NCI-H748 (cell line): ENCODE data around the gene DDX39B.
"Not testable (repeated sequence)": the region's sequence is repeated elsewhere in the genome, so short reads cannot be mapped to it uniquely, and the experiment has no call there.

Source experiments
- DNase-seq: peaks from one replicate; lab custom pipeline; 2025; ENCODE audit not compliant: unreplicated experiment; lab: John Stamatoyannopoulos, UW

Gene DDX39B

GRCh38 chr6:31541658-31542521 lies at the start of gene DDX39B:
Gene DDX39B (minus strand): TSS chr6:31542003. CDS start chr6:31540532, 1,471 bp downstream.
- DNase-seq: peak; percentile 99

- DNase-seq: not testable (repeated sequence)
Measured at GRCh38 chr6:31590691-31591090, 48.9 kb upstream of the DDX39B start.

- DNase-seq: no peak
Measured at GRCh38 chr6:31588871-31589650, 47.3 kb upstream of the DDX39B start.

GRCh38 chr6:31587791-31588777 lies 46.3 kb upstream of the DDX39B start:
- no peak for DNase-seq

GRCh38 chr6:31586599-31587281 lies 44.9 kb upstream of the DDX39B start:
- DNase-seq: no peak

GRCh38 chr6:31586008-31586407 lies 44.2 kb upstream of the DDX39B start, which contains the start of gene LST1:
Gene LST1 (plus strand): TSS chr6:31586277. CDS start chr6:31587300, 1,023 bp downstream.
- DNase-seq: no peak

- DNase-seq: no peak
Measured at GRCh38 chr6:31585491-31585890, 43.7 kb upstream of the DDX39B start.

GRCh38 chr6:31582230-31582643 lies 40.4 kb upstream of the DDX39B start, which contains the start of gene LTB:
Gene LTB (minus strand): TSS chr6:31582424. CDS start chr6:31582417, 7 bp downstream.
- no peak for DNase-seq

- no peak for DNase-seq
Measured at GRCh38 chr6:31581434-31582229, 39.8 kb upstream of the DDX39B start.

GRCh38 chr6:31580807-31581433 lies 39.1 kb upstream of the DDX39B start:
- DNase-seq: peak; percentile 89

GRCh38 chr6:31580438-31580740 lies 38.6 kb upstream of the DDX39B start:
- DNase-seq: no peak

- no peak for DNase-seq
Measured at GRCh38 chr6:31579546-31580437, 38.0 kb upstream of the DDX39B start.

GRCh38 chr6:31579119-31579505 lies 37.3 kb upstream of the DDX39B start:
- no peak for DNase-seq

- no peak for DNase-seq
Measured at GRCh38 chr6:31578184-31579118, 36.6 kb upstream of the DDX39B start.

- no peak for DNase-seq
Measured at GRCh38 chr6:31577579-31577966, 35.8 kb upstream of the DDX39B start.

- DNase-seq: no peak
Measured at GRCh38 chr6:31576897-31577578, 35.2 kb upstream of the DDX39B start.
